K562 (cell line): ENCODE data around the gene SAPCD1. TPM values are rescaled to one million over a fixed set of nuclear protein-coding genes. Genes with fewer than 3 reads are reported as not detected.
A peak's percentile ranks its signal among the peaks of the same experiment; 100 is the strongest.

Experiments used
- ATF1 ChIP-seq, 2 experiments: fragments of 450-650 bp in 1 of 2; IDR thresholded peaks; 2 replicates each; pipeline ENCODE4 v1.6.1; 2016; ENCODE audit warnings: missing compliant biosample characterization in 1 of 2, missing genetic modification characterization in 1 of 2
- CBX8 ChIP-seq: fragments of 200-600 bp; sonication (generic); IDR thresholded peaks from 2 replicates; pipeline ENCODE4 v1.6.1; 2012; ENCODE audit warnings: borderline replicate concordance, mixed run types, low read depth, mild to moderate bottlenecking, moderate library complexity, mixed read lengths, low read length, control low read depth, inconsistent platforms; ENCODE audit not compliant: poor library complexity, severe bottlenecking; ENCODE audit errors: extremely low read depth
- CEBPG ChIP-seq, 3 experiments: fragments of 200-800 bp in 1 of 3; sonication (Bioruptor generic) in 1 of 3; sonication (generic) in 1 of 3; formaldehyde crosslinking in 1 of 3; IDR thresholded peaks in 2 of 3; conservative IDR thresholded peaks in 1 of 3; 2 replicates each; pipeline versions ENCODE4 v1.6.1 to v1.8.0; 2016 to 2022; ENCODE audit warnings: missing compliant biosample characterization in 2 of 3, missing genetic modification characterization in 2 of 3, mild to moderate bottlenecking in 1 of 3, missing genetic modification reagents in 1 of 3
- FIP1L1 ChIP-seq: fragments of 200-400 bp; formaldehyde crosslinking; IDR thresholded peaks from 2 replicates; pipeline ENCODE4 v1.6.1; 2018; ENCODE audit warnings: mild to moderate bottlenecking, low read depth, low read length; ENCODE audit not compliant: poor library complexity, severe bottlenecking
- FOS ChIP-seq: IDR thresholded peaks from 3 replicates; pipeline ENCODE4 v1.6.1; 2011; ENCODE audit not compliant: insufficient read length; ENCODE audit errors: extremely low read depth
- FOXK1 ChIP-seq: sonication (generic); formaldehyde crosslinking; IDR thresholded peaks from 2 replicates; pipeline ENCODE4 v1.8.0; 2022; ENCODE audit warnings: missing genetic modification reagents, mild to moderate bottlenecking, borderline replicate concordance
- HLTF ChIP-seq: fragments of 450-650 bp; IDR thresholded peaks from 2 replicates; pipeline ENCODE4 v1.6.1; 2016
- HNRNPK ChIP-seq: fragments of 200-400 bp; formaldehyde crosslinking; IDR thresholded peaks from one replicate; pipeline ENCODE4 v1.6.1; 2018; ENCODE audit warnings: mild to moderate bottlenecking, low read depth, low read length; ENCODE audit not compliant: poor library complexity, severe bottlenecking
- KAT7 ChIP-seq: sonication (generic); formaldehyde crosslinking; IDR thresholded peaks from 2 replicates; pipeline ENCODE4 v1.8.0; 2022; ENCODE audit warnings: missing genetic modification reagents, mild to moderate bottlenecking, borderline replicate concordance
- KLF13 ChIP-seq: fragments of 450-650 bp; IDR thresholded peaks from 2 replicates; pipeline ENCODE4 v1.6.1; 2016; ENCODE audit warnings: missing genetic modification characterization, low read depth, mild to moderate bottlenecking, missing compliant biosample characterization, moderate library complexity, borderline replicate concordance
- NR2C2 ChIP-seq, 2 experiments: fragments of 200-800 bp in 1 of 2; sonication (Bioruptor generic) in 1 of 2; sonication (generic) in 1 of 2; formaldehyde crosslinking in 1 of 2; IDR thresholded peaks; 2 replicates each; pipeline versions ENCODE4 v1.6.1 to v1.8.0; 2016 to 2022; ENCODE audit warnings: mild to moderate bottlenecking in 1 of 2, missing compliant biosample characterization in 1 of 2, missing genetic modification characterization in 1 of 2, missing genetic modification reagents in 1 of 2
- POLR2AphosphoS5 ChIP-seq: IDR thresholded peaks from 2 replicates; pipeline ENCODE4 v1.6.1; 2011; ENCODE audit warnings: mild to moderate bottlenecking, low read depth, low read length, moderate library complexity; ENCODE audit not compliant: control insufficient read depth, insufficient read depth
- PRPF4 ChIP-seq: fragments of 200-400 bp; formaldehyde crosslinking; IDR thresholded peaks from one replicate; pipeline ENCODE4 v1.6.1; 2017; ENCODE audit warnings: low read length, low read depth, mild to moderate bottlenecking; ENCODE audit not compliant: insufficient read depth, poor library complexity, severe bottlenecking
- PTBP1 ChIP-seq: fragments of 200-400 bp; formaldehyde crosslinking; IDR thresholded peaks from 2 replicates; pipeline ENCODE4 v1.6.1; 2017; ENCODE audit warnings: low read depth, low read length
- RB1 ChIP-seq: fragments of 450-650 bp; IDR thresholded peaks from 2 replicates; pipeline ENCODE4 v1.6.1; 2017; ENCODE audit warnings: low read depth, mild to moderate bottlenecking
- RBBP5 ChIP-seq: fragments of 200-600 bp; sonication (generic); IDR thresholded peaks from 2 replicates; pipeline ENCODE4 v1.6.1; 2012; ENCODE audit warnings: borderline replicate concordance, mild to moderate bottlenecking, low read length, control low read depth, inconsistent platforms; ENCODE audit not compliant: insufficient read depth, poor library complexity, severe bottlenecking
- TCF7 ChIP-seq: sonication (generic); IDR thresholded peaks from 2 replicates; pipeline ENCODE4 v1.6.1; 2016; ENCODE audit warnings: antibody characterized with exemption, borderline replicate concordance
- ZNF717 ChIP-seq: fragments of 250-450 bp; sonication (Bioruptor Pico); IDR thresholded peaks from 2 replicates; pipeline ENCODE4 v1.5.0; 2021
- polyA plus RNA-seq, 8 experiments: library from polyadenylated mRNA; depleted of rRNA in 4 of 8; stranded (reverse) in 5 of 8; unstranded in 3 of 8; fragments of >200 nt; fragmentation: Nextera tagmentation in 2 of 8; fragmentation: Illumina TruSeq in 1 of 8; extraction: Ambion mirVana in 2 of 8; extraction: Trizol in 1 of 8; gene quantifications; 2 replicates each; pipeline versions ENCODE4 v1.2.1 to v1.2.3, GENCODE V29; 2011 to 2014; ENCODE audit warnings: inconsistent platforms in 1 of 8, missing spikeins in 1 of 8
- total RNA-seq, 7 experiments: library from RNA; depleted of rRNA in 6 of 7; stranded (reverse); fragments of >200 nt in 6 of 7; fragmentation: Illumina TruSeq in 2 of 7; extraction: Trizol in 2 of 7; gene quantifications; 2 replicates each; pipeline versions ENCODE4 v1.2.1 to v1.2.3, GENCODE V29; 2011 to 2021; ENCODE audit warnings: low replicate concordance in 1 of 7
- TF ChIP-seq, protein P1 (sequence below), 2 experiments: fragments of 450-650 bp; conservative IDR thresholded peaks; 2 replicates each; pipeline ENCODE4 v1.6.1; 2017; ENCODE audit warnings: mild to moderate bottlenecking in 2 of 2, moderate library complexity in 2 of 2
- TF ChIP-seq, protein P2 (sequence below), 3 experiments: IDR thresholded peaks in 2 of 3; conservative IDR thresholded peaks in 1 of 3; 2 replicates each; pipeline ENCODE4 v1.5.1; 2011 to 2012; ENCODE audit warnings: low read length in 3 of 3, mild to moderate bottlenecking in 3 of 3, control low read depth in 2 of 3, improper control_type of control experiment in 1 of 3, inconsistent platforms in 1 of 3, low read depth in 1 of 3, mixed read lengths in 1 of 3, moderate library complexity in 1 of 3; ENCODE audit not compliant: insufficient read depth in 2 of 3
- TF ChIP-seq, protein P3 (sequence below): fragments of 250-450 bp; sonication (Bioruptor Pico); IDR thresholded peaks from 2 replicates; pipeline ENCODE4 v1.5.0; 2021

Gene SAPCD1
- total and polyA plus RNA-seq, 9 of the 15 experiments (the other 6 are each of a cell fraction or from before 2014, with no cell fraction given): 2.6 to 30.2 (median 7.4) TPM

DNA sequence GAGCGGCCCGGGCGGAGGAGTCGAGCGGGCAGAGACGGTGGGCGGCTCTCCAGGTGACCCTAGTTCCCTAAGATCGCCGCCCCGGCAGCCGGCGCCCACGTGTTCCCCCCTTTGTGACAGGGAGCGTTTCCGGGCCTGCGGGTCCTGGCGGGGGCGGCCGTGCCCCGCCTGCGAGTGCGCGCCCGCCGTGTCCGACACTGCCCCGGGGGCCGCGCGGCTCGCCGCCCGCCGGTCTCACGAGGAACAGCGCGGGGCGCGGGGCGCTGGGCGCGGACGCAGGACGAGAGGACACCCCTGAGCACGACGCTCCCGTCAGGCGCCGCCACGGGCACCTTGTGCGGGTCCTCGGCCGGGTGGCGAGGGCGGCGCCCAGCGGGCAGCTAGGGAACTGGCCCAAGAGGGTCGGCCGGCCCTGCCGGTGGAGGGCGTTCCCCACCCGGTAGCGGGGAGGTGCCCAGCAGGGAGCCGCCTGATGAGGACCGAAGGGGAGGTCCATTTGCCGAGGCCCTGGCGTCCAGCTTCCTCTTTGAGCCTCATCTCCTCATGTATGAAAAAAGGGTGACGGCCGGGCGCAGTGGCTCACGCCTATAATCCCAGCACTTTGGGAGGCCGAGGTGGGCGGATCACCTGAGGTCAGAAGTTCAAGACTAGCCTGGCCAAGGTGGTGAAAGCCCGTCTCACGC is 33.3 kb downstream of the SAPCD1 start, which contains the start of gene VARS1 (continued):
- TF ChIP-seq, protein P1, sequence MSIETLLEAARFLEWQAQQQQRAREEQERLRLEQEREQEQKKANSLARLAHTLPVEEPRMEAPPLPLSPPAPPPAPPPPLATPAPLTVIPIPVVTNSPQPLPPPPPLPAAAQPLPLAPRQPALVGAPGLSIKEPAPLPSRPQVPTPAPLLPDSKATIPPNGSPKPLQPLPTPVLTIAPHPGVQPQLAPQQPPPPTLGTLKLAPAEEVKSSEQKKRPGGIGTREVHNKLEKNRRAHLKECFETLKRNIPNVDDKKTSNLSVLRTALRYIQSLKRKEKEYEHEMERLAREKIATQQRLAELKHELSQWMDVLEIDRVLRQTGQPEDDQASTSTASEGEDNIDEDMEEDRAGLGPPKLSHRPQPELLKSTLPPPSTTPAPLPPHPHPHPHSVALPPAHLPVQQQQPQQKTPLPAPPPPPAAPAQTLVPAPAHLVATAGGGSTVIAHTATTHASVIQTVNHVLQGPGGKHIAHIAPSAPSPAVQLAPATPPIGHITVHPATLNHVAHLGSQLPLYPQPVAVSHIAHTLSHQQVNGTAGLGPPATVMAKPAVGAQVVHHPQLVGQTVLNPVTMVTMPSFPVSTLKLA (conservative IDR thresholded peaks at IDR 0.05): peak; percentile 99 to 100; a peak in 3 of 4 replicates
- peak; percentile 98 for TF ChIP-seq KLF13 (tag)
- peak; percentile 96 for TF ChIP-seq HLTF
- peak; percentile 52 for TF ChIP-seq HNRNPK
- TF ChIP-seq PRPF4: no peak
- TF ChIP-seq ZNF717 (CRISPR knock-in tag): no peak
- no peak for TF ChIP-seq ATF1 (CRISPR knock-in tag; IDR thresholded peaks at IDR 0.05)
- TF ChIP-seq ATF1 (tag; IDR thresholded peaks at IDR 0.05): peak; percentile 81
- 0 out of 2 replicates have a peak, but pooled peaks have one; percentile 43 for TF ChIP-seq CEBPG (CRISPR knock-in tag; IDR thresholded peaks at IDR 0.05)
- no peak for TF ChIP-seq CEBPG (tag; conservative IDR thresholded peaks at IDR 0.05 in 1 of 2, IDR thresholded peaks at IDR 0.05 in 1 of 2)
- TF ChIP-seq RBBP5: peak; percentile 95
- TF ChIP-seq FOS: no peak
- TF ChIP-seq TCF7: peak; percentile 61
- peak; percentile 98 for TF ChIP-seq FIP1L1
- TF ChIP-seq PTBP1: 0 out of 2 replicates have a peak, but pooled peaks have one; percentile 4
- TF ChIP-seq, protein P2, sequence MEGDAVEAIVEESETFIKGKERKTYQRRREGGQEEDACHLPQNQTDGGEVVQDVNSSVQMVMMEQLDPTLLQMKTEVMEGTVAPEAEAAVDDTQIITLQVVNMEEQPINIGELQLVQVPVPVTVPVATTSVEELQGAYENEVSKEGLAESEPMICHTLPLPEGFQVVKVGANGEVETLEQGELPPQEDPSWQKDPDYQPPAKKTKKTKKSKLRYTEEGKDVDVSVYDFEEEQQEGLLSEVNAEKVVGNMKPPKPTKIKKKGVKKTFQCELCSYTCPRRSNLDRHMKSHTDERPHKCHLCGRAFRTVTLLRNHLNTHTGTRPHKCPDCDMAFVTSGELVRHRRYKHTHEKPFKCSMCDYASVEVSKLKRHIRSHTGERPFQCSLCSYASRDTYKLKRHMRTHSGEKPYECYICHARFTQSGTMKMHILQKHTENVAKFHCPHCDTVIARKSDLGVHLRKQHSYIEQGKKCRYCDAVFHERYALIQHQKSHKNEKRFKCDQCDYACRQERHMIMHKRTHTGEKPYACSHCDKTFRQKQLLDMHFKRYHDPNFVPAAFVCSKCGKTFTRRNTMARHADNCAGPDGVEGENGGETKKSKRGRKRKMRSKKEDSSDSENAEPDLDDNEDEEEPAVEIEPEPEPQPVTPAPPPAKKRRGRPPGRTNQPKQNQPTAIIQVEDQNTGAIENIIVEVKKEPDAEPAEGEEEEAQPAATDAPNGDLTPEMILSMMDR (IDR thresholded peaks at IDR 0.05 in 2 of 3, conservative IDR thresholded peaks at IDR 0.05 in 1 of 3; ENCODE audit: insufficient read depth in 2 of 3, low read depth in 1 of 3, low read length in 3 of 3): peak; percentile 99 to 100 (median 100)
- TF ChIP-seq FOXK1 (CRISPR knock-in tag): no peak
- TF ChIP-seq, protein P3, sequence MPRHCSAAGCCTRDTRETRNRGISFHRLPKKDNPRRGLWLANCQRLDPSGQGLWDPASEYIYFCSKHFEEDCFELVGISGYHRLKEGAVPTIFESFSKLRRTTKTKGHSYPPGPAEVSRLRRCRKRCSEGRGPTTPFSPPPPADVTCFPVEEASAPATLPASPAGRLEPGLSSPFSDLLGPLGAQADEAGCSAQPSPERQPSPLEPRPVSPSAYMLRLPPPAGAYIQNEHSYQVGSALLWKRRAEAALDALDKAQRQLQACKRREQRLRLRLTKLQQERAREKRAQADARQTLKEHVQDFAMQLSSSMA (CRISPR knock-in tag): peak; percentile 95
- TF ChIP-seq CBX8: no peak
- peak; percentile 45; the same call in 1 of the 2 replicates for TF ChIP-seq POLR2AphosphoS5
- no peak for TF ChIP-seq KAT7
- peak; percentile 74 for TF ChIP-seq NR2C2 (CRISPR knock-in tag; IDR thresholded peaks at IDR 0.05)
- peak; percentile 91 for TF ChIP-seq NR2C2 (tag; IDR thresholded peaks at IDR 0.05)
- TF ChIP-seq RB1: peak; percentile 100
